Upper lobe of left lung (tissue), 6 donors: ENCODE results near the gene RNASE8. TPM values are rescaled to one million over a fixed set of nuclear protein-coding genes. Genes with fewer than 3 reads are reported as not detected.
A peak's percentile ranks its signal among the peaks of the same experiment; 100 is the strongest.

ENCODE experiments used
- ATAC-seq, 2 donors: fragments of 200-7000 bp; cut with Tn5 transposase; one replicate each; pipeline ENCODE4 v1.9.1; 2022; ENCODE audit warnings: mild to moderate bottlenecking in 2 of 2, moderate library complexity in 2 of 2; ENCODE audit not compliant: low FRiP score in 2 of 2
- DNase-seq, 2 donors: peaks; one replicate each; pipeline ENCODE4 v3.0.0-alpha.2; 2019 to 2020
- H3K27ac ChIP-seq, 4 donors: fragments of 200-600 bp; sonication (generic); one replicate each; pipeline ENCODE4 v1.5.1; 2016 to 2019
- H3K27me3 ChIP-seq, 4 donors: fragments of 200-600 bp; sonication (generic); one replicate each; pipeline ENCODE4 v1.5.1; 2017 to 2019
- H3K36me3 ChIP-seq, 4 donors: fragments of 200-600 bp; sonication (generic); one replicate each; pipeline ENCODE4 v1.5.1; 2016 to 2019
- H3K4me1 ChIP-seq, 4 donors: fragments of 200-600 bp; sonication (generic); one replicate each; pipeline ENCODE4 v1.5.1; 2018 to 2019
- H3K4me3 ChIP-seq, 4 donors: fragments of 200-600 bp; sonication (generic); one replicate each; pipeline ENCODE4 v1.5.1; 2017 to 2019; ENCODE audit warnings: mild to moderate bottlenecking in 2 of 4, moderate library complexity in 1 of 4
- H3K9me3 ChIP-seq, 4 donors: fragments of 200-600 bp; sonication (generic); one replicate each; pipeline ENCODE4 v1.5.1; 2018 to 2019
- EP300 ChIP-seq, 4 donors: sonication (generic); formaldehyde crosslinking; IDR thresholded peaks; one replicate each; pipeline ENCODE4 v1.5.1; 2017; ENCODE audit warnings: antibody characterized with exemption in 4 of 4, control low read depth in 2 of 4
- POLR2A ChIP-seq, 4 donors: fragments of 450-650 bp; IDR thresholded peaks; one replicate each; pipeline ENCODE4 v1.5.1; 2016 to 2017; ENCODE audit warnings: antibody characterized with exemption in 4 of 4, mild to moderate bottlenecking in 2 of 4
- POLR2AphosphoS5 ChIP-seq, 2 donors: sonication (generic); formaldehyde crosslinking; IDR thresholded peaks; one replicate each; pipeline ENCODE4 v1.5.1; 2017; ENCODE audit warnings: antibody characterized with exemption in 2 of 2
- WGBS, 2 donors: methylation state at CpG; one replicate each; pipeline ENCODE4 v1.1.5; 2017 to 2018; 5-methylcytosine and 5-hydroxymethylcytosine counted together
- total RNA-seq, 6 donors: library from RNA; depleted of rRNA in 4 of 6; stranded (reverse); fragments of >200 nt in 4 of 6; gene quantifications; one replicate each; pipeline versions ENCODE4 v1.1.0 to v1.2.1, GENCODE V29; 2016 to 2021
- TF ChIP-seq, protein P1 (sequence below), 6 experiments: fragments of 450-650 bp in 4 of 6; fragments of 200-600 bp in 2 of 6; sonication (generic) in 2 of 6; IDR thresholded peaks; one replicate each; pipeline ENCODE4 v1.5.1; 2016 to 2019; ENCODE audit warnings: antibody characterized with exemption in 6 of 6
- donor health status: DM: no; HTN: no; CAD: no; lungs with moderate emphysema.
- donor health status: DM: no; HTN: yes; CAD: no; lungs with severe emphysema.

RNASE8 gene
- total RNA-seq, 6 donors from 2014 or later: not detected

GRCh38 chr14:21074398-21075272, 17.0 kb downstream of the RNASE8 start:
- ATAC-seq (no peak), DNase-seq (peak in 1 of 2 donors; percentile 76)
- Histone ChIP-seq H3K27ac (no peak overlapping the region), H3K36me3 (peaks cover 0 to 63% (median 36%) of the 10 kb centered on the region in 4 donors), H3K4me3 (no peak overlapping the region), H3K9me3 (no peaks in the 10 kb centered on the region), H3K4me1 (peaks cover 19 to 32% (median 27%) of the 10 kb centered on the region in 4 donors), H3K27me3 (no peaks in the 10 kb centered on the region)
- TF ChIP-seq POLR2A (IDR thresholded peaks at IDR 0.05) (no peak), POLR2AphosphoS5 (IDR thresholded peaks at IDR 0.05) (no peak), EP300 (IDR thresholded peaks at IDR 0.05) (no peak)
- TF ChIP-seq, protein P1, sequence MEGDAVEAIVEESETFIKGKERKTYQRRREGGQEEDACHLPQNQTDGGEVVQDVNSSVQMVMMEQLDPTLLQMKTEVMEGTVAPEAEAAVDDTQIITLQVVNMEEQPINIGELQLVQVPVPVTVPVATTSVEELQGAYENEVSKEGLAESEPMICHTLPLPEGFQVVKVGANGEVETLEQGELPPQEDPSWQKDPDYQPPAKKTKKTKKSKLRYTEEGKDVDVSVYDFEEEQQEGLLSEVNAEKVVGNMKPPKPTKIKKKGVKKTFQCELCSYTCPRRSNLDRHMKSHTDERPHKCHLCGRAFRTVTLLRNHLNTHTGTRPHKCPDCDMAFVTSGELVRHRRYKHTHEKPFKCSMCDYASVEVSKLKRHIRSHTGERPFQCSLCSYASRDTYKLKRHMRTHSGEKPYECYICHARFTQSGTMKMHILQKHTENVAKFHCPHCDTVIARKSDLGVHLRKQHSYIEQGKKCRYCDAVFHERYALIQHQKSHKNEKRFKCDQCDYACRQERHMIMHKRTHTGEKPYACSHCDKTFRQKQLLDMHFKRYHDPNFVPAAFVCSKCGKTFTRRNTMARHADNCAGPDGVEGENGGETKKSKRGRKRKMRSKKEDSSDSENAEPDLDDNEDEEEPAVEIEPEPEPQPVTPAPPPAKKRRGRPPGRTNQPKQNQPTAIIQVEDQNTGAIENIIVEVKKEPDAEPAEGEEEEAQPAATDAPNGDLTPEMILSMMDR (IDR thresholded peaks at IDR 0.05): no peak
- 90 to 91% methylated on average over 8 to 24 of the region's 26 CpGs for WGBS, 2 donors

DNA sequence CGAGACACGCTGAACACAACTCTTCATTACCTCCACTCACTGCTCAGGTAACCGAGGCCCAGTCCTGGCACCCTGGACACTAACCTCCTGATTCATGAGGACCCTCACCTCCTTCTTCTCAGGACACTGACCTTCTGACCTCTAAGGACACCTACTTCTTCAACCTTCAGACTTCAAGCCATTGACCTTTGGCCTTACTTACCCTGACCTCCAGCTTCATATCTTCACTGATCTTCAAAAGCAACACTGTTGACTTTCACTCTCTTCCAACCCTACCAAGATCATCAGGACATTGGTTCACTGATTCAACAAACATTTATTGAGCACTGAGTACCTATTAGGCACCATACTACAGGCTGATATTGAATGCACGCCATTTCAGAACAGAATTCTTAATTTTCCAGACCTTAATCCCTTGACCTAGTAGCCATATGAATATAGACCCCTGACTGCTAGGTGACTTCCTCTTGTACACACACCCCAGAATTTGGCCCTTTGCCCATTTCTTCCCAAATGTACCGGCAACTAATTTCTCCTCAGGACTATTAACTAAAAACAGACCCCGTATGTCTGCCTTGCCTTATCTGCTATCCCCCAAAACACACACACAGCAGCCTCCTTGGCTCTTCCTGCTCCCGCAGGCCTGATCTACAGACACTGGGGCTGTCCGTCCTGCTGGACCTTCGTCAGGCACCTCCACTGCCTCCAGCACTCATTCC, 18.3 kb downstream of the RNASE8 start:
- ATAC-seq (no peak), DNase-seq (no peak)
- Histone ChIP-seq H3K4me3 (no peak overlapping the region), H3K27me3 (no peaks in the 10 kb centered on the region), H3K9me3 (no peaks in the 10 kb centered on the region), H3K36me3 (peaks cover 0 to 75% (median 41%) of the 10 kb centered on the region in 4 donors), H3K4me1 (peaks cover 12 to 22% (median 20%) of the 10 kb centered on the region in 4 donors), H3K27ac (no peak overlapping the region)
- WGBS, 2 donors: 90 to 91% methylated on average over 9 of the region's 9 CpGs
- TF ChIP-seq POLR2AphosphoS5 (IDR thresholded peaks at IDR 0.05) (no peak), POLR2A (IDR thresholded peaks at IDR 0.05) (no peak), EP300 (IDR thresholded peaks at IDR 0.05) (no peak)
- TF ChIP-seq, protein P1 (IDR thresholded peaks at IDR 0.05): no peak

DNA sequence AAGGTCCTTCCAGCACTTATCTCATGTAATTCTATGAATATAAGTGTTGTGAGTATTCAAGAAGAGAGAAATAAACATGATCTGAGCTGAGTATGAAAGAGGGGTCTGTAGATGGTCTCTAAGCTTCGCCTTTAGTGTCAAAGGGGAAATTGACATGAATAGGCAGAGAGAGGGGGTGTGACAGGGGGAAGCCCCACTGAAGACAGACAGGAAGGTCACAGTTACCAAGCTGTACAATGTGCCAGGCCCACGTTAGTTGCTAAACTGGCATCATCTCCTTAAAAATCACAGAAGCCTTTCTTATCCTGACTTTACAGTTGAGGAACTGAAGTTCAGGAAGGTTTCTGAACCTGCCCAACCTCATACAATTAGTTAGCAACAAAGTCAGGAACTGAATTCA, 20.1 kb downstream of the RNASE8 start:
- H3K36me3 ChIP-seq: peaks cover 5 to 93% (median 55%) of the 10 kb centered on the region in 4 donors
- no peak for ATAC-seq
- no peak overlapping the region for H3K27ac ChIP-seq
- no peaks in the 10 kb centered on the region for H3K9me3 ChIP-seq
- TF ChIP-seq POLR2A (IDR thresholded peaks at IDR 0.05) (no peak), EP300 (IDR thresholded peaks at IDR 0.05) (no peak), POLR2AphosphoS5 (IDR thresholded peaks at IDR 0.05) (no peak)
- TF ChIP-seq, protein P1 (IDR thresholded peaks at IDR 0.05): no peak
- no peak for DNase-seq
- WGBS, 2 donors: 63 to 80% methylated on average over 2 of the region's 2 CpGs
- no peaks in the 10 kb centered on the region for H3K27me3 ChIP-seq
- H3K4me3 ChIP-seq: no peak overlapping the region
- H3K4me1 ChIP-seq: peaks cover 0 to 4% (median 3%) of the 10 kb centered on the region in 4 donors

- no peaks in the 10 kb centered on the region for H3K9me3 ChIP-seq
- DNase-seq (peak in 1 of 2 donors; percentile 7), ATAC-seq (no peak)
- WGBS, 2 donors: 94 to 97% methylated on average over 5 of the region's 5 CpGs
- TF ChIP-seq POLR2A (IDR thresholded peaks at IDR 0.05): no peak
- TF ChIP-seq EP300 (IDR thresholded peaks at IDR 0.05): no peak
- TF ChIP-seq POLR2AphosphoS5 (IDR thresholded peaks at IDR 0.05): no peak
- TF ChIP-seq, protein P1 (IDR thresholded peaks at IDR 0.05): no peak
- no peak overlapping the region for H3K27ac ChIP-seq
- H3K4me3 ChIP-seq: no peak overlapping the region
- H3K27me3 ChIP-seq: no peaks in the 10 kb centered on the region
- no peaks in the 10 kb centered on the region for H3K4me1 ChIP-seq
- peaks cover 5 to 94% (median 60%) of the 10 kb centered on the region in 4 donors for H3K36me3 ChIP-seq
These were observed 20.7 kb downstream of the RNASE8 start for GRCh38 chr14:21078287-21078686.
